Muscle of leg (tissue), 11 donors: ENCODE measurements around the gene STIM1. TPM values are rescaled to one million over a fixed set of nuclear protein-coding genes. Genes with fewer than 3 reads are reported as not detected.
A peak's percentile ranks its signal among the peaks of the same experiment; 100 is the strongest.

ENCODE experiments used
- DNase-seq: peaks from one replicate; pipeline ENCODE4 v3.0.0; 2013
- H3K27ac ChIP-seq: one replicate; pipeline ENCODE4 v1.5.1; 2013; ENCODE audit warnings: mild to moderate bottlenecking, low read length, control low read depth
- H3K27me3 ChIP-seq: one replicate; pipeline ENCODE4 v1.6.1; 2013; ENCODE audit warnings: low read length; ENCODE audit not compliant: control insufficient read depth, insufficient read depth
- H3K36me3 ChIP-seq: one replicate; pipeline ENCODE4 v1.6.1; 2013; ENCODE audit warnings: low read length; ENCODE audit not compliant: control insufficient read depth, insufficient read depth
- H3K4me1 ChIP-seq: one replicate; pipeline ENCODE4 v1.6.1; 2013; ENCODE audit warnings: low read length; ENCODE audit not compliant: control insufficient read depth, insufficient read depth
- H3K4me3 ChIP-seq: one replicate; pipeline ENCODE4 v1.5.1; 2013; ENCODE audit warnings: low read length, control low read depth
- H3K9me3 ChIP-seq: replicated peaks from 2 replicates; pipeline ENCODE4 v1.6.1; 2013; ENCODE audit warnings: low read depth, low read length; ENCODE audit not compliant: control insufficient read depth
- WGBS: methylation state at CpG from one replicate; pipeline ENCODE4 v1.1.5; 2013; ENCODE audit warnings: missing lambda C conversion rate; ENCODE audit not compliant: insufficient coverage; 5-methylcytosine and 5-hydroxymethylcytosine counted together
- polyA plus RNA-seq, 8 donors: library from polyadenylated mRNA; unstranded; fragments of 120-200 nt; gene quantifications; one replicate each; pipeline versions ENCODE4 v1.2.1 to v1.2.3, GENCODE V29; 2013; ENCODE audit warnings: inconsistent platforms in 1 of 8, low replicate concordance in 1 of 8; ENCODE audit not compliant: insufficient read length in 8 of 8, insufficient read depth in 1 of 8
- total RNA-seq: library from RNA; stranded (reverse); fragments of 120-200 nt; gene quantifications from one replicate; pipeline ENCODE4 v1.2.4, GENCODE V29; 2013

STIM1 gene
- total and polyA plus RNA-seq, 9 donors: 40.7 to 108 (median 76.4) TPM

DNA sequence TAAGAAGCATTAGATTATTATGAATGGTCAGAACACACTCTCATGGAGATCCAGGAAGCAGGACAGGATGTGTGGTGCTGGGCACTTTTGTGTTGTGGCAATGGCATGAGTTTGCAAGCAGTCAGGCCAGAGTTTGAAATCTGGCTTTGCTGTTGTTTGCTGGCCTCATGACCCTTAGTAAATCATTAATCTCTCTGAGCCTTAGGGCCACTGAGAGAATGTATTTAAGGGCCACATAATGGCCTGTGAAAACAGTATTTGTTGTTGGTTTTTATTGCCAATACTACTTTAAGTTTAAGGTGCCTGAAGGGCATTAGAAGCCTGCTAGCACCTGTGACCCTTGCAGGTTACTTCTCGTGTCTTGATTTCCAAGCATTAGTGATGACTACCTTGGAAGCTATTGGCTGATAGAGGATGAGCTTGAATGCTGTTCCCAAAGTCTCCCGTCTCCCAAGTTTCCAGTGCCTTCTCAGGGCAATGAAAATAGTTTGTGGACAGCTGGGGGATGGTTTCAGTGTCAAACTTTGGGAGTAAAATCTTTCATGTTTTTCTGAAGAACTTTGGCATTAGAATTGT lies 24.6 kb downstream of the STIM1 start:
- DNase-seq: no peak
- no CpG with 5 or more reads among the region's 2 CpGs for WGBS
- no peak overlapping the region for H3K27ac ChIP-seq
- H3K4me3 ChIP-seq: no peak overlapping the region
- H3K4me1 ChIP-seq: peaks cover 8% of the 10 kb centered on the region
- H3K27me3 ChIP-seq: no peaks in the 10 kb centered on the region
- no peaks in the 10 kb centered on the region for H3K9me3 ChIP-seq
- H3K36me3 ChIP-seq: no peaks in the 10 kb centered on the region

DNA sequence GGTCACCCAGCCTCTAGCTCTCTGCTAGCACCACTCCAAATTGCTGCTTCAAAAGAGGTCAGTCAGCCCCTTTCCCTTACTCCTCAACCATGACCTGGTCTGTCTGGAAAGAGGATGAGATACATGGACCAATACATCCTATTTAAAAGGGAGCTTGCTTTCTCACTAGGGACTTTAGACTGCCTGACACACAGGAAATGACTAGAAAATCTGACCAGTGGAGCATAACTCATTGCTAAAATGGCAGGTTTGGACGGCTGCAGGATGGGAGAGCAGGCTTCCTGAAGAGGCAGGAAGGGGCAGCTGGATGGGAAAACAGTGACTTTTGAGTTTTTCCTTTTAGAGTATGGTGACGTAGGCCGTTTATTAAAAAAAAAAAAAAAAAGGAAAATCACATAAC lies 25.3 kb downstream of the STIM1 start:
- Histone ChIP-seq H3K4me3 (no peak overlapping the region), H3K27ac (no peak overlapping the region), H3K4me1 (peaks cover 8% of the 10 kb centered on the region), H3K9me3 (no peaks in the 10 kb centered on the region), H3K36me3 (no peaks in the 10 kb centered on the region), H3K27me3 (no peaks in the 10 kb centered on the region)
- WGBS: 33% methylated on average over 1 of the region's 3 CpGs
- peak; percentile 27 for DNase-seq

DNA sequence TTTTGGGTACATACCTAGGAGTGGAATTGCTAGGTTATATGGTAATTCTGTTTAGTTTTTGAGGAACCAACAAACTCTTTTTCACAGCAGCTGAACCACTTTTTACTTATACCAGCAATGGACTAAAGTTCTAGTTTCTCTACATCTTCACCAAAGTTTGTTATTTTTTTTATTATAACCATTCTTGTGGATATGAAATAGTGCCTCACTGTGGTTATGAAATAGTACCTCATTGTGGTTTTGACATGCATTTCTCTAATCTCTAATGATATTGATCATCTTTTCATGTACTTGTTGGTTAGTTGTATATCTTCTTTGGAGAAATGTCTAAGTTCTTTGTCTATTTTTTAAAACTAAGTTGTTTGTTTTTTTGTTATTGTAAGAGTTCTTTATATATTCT lies 27.2 kb downstream of the STIM1 start:
- DNase-seq: no peak
- H3K4me1 ChIP-seq: peaks cover 13% of the 10 kb centered on the region
- H3K27ac ChIP-seq: no peak overlapping the region
- H3K9me3 ChIP-seq: no peaks in the 10 kb centered on the region
- no peaks in the 10 kb centered on the region for H3K27me3 ChIP-seq
- H3K36me3 ChIP-seq: no peaks in the 10 kb centered on the region
- H3K4me3 ChIP-seq: no peak overlapping the region

DNA sequence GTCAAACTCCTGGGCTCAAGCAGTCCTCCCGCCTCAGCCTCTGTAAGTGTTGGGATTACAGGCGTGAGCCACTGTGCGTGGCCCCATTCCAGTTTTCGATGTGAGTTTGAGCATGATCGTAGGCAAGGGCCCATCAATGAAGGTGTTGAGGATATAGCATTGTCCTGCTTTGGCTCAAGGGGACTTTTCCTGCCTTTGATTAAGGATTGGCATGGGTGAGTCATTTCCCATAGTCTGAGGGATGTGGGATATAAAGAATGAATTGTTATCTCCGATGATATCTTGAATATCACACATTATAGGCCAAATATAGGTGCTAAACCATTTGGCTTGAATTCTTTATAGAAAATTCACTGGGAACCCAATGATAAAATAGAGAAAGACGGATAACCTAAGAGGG lies 30.4 kb downstream of the STIM1 start:
- DNase-seq: no peak
- H3K4me3 ChIP-seq: no peak overlapping the region
- peaks cover 11% of the 10 kb centered on the region for H3K4me1 ChIP-seq
- 84% methylated on average over 3 of the region's 7 CpGs for WGBS
- H3K9me3 ChIP-seq: no peaks in the 10 kb centered on the region
- H3K36me3 ChIP-seq: no peaks in the 10 kb centered on the region
- H3K27me3 ChIP-seq: no peaks in the 10 kb centered on the region
- no peak overlapping the region for H3K27ac ChIP-seq

DNA sequence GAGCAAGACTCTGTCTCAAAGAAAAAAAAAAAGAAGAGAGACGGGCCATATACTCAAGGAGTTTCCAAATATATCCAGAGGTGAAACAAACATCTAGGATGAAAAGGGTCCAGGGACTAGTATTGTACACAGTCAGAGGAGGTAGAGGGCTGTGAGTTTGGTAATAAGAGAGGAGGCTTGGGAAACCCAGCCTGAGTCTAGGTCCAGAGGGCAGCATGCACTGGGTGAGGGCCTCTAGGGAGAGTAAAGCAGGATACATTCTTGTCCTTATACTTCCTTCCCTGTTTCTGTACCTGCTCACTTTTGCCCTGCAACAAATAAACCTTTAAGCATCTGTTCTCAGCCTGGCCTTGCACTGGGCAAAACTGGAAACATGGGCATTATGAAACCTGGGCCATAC lies 31.5 kb downstream of the STIM1 start:
- Histone ChIP-seq H3K4me3 (no peak overlapping the region), H3K9me3 (no peaks in the 10 kb centered on the region), H3K36me3 (no peaks in the 10 kb centered on the region), H3K27me3 (no peaks in the 10 kb centered on the region), H3K4me1 (peaks cover 10% of the 10 kb centered on the region), H3K27ac (peak overlapping the region; percentile 7)
- DNase-seq: no peak
- WGBS: no CpG with 5 or more reads among the region's 1 CpG

DNA sequence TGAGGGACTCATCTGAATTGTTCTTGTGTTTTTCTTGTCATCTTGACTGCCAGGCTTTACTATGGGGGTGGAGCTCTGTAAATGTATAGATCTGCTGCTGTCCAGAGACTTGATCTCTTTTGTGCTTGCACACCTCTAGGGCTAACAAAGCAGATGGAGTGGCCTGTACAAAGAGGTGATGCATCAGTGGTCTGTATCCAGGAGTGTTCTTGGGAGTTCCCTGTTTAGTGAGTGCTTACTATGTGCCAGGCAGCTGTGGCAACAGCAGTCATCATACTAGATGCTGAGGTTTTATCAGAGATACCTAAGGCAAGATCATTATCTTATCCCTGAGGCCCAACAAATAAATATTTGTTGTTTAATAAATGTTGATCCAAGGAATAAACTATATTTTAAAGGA lies 33.4 kb downstream of the STIM1 start:
- Histone ChIP-seq H3K27me3 (no peaks in the 10 kb centered on the region), H3K4me3 (no peak overlapping the region), H3K9me3 (no peaks in the 10 kb centered on the region), H3K36me3 (no peaks in the 10 kb centered on the region), H3K27ac (no peak overlapping the region), H3K4me1 (peaks cover 10% of the 10 kb centered on the region)
- DNase-seq: no peak

DNA sequence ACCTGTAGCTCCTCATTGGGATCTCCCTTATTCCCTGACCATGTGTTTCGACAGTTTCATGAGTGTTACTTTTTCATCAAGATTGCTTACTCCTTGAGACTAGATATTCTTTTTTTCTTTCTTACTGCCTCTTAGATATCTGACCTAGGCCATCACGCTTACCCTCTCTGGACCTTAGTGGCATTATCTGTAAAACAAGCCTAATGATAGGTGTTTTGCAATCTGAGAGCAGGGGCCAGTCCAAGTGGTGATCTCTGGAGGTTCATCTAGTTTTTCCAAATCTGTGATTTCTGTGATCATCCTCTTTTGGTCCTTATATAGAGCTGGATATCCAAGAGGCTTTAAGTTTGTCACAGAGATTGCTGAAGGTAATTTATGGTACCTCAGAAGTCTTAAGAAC lies 34.5 kb downstream of the STIM1 start:
- Histone ChIP-seq H3K36me3 (no peaks in the 10 kb centered on the region), H3K27me3 (no peaks in the 10 kb centered on the region), H3K27ac (no peak overlapping the region), H3K4me1 (peaks cover 15% of the 10 kb centered on the region), H3K9me3 (no peaks in the 10 kb centered on the region), H3K4me3 (no peak overlapping the region)
- no peak for DNase-seq
- no CpG with 5 or more reads among the region's 2 CpGs for WGBS

DNA sequence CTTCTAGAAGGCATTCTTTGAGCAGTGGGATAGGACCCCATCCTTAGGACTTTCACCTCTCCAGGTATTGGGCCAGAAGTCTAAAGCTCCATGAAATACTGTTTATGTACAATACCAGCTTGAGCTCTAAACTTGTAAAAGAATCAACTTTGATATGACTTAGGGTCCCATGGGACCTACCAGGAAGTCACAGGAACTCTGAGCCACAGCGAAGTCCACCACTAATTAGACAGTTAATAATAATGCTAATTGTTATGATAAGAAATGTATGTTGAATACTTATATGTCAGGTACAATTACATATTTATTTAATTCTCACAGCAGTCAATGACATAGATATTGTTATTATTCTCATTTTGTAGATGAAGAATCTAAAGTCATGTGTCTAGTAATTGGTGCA lies 35.3 kb downstream of the STIM1 start:
- H3K4me1 ChIP-seq: peaks cover 16% of the 10 kb centered on the region
- no CpG with 5 or more reads among the region's 1 CpG for WGBS
- no peaks in the 10 kb centered on the region for H3K9me3 ChIP-seq
- no peaks in the 10 kb centered on the region for H3K27me3 ChIP-seq
- no peaks in the 10 kb centered on the region for H3K36me3 ChIP-seq
- no peak overlapping the region for H3K4me3 ChIP-seq
- DNase-seq: no peak
- no peak overlapping the region for H3K27ac ChIP-seq

DNA sequence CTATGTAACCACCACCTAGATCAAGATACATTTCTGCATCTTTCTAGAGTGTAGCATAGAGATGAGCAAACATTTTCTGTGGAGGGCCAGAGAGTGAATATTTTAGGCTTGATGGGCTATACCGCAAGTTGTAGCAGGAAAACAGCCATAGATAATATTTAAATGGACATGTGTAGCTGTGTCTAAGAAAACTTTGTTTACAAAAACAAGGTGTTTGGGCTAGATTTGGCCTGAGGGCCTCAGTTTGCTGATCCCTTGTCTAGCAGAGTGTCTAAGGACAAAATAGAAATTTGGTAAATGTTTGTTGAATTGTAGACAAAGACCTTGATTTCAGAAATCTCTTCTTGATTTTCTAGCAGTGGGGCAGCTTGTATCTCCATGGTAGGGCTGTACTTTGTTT lies 36.3 kb downstream of the STIM1 start:
- Histone ChIP-seq H3K27ac (no peak overlapping the region), H3K9me3 (no peaks in the 10 kb centered on the region), H3K4me3 (no peak overlapping the region), H3K27me3 (no peaks in the 10 kb centered on the region), H3K36me3 (no peaks in the 10 kb centered on the region), H3K4me1 (peaks cover 16% of the 10 kb centered on the region)
- WGBS: 100% methylated on average over 1 of the region's 1 CpG
- DNase-seq: no peak

DNA sequence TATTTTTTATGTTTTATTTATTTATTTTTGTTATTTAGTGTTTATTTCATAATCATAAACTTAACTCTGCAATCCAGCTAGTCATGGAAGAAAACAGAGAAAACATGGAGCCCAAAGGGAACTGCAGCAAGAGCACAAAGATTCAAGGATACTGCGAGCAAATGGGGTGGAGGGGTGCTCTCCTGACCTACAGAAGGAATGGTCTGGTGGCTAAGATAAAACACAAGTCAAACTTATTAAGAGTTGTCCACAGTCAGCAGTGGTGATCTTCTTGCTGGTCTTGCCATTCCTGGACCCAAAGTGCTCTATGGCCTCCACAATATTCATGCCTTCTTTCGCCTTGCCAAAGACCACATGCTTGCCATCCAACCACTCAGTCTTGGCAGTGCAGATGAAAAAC lies 36.7 kb downstream of the STIM1 start:
- peaks cover 12% of the 10 kb centered on the region for H3K4me1 ChIP-seq
- no peak overlapping the region for H3K4me3 ChIP-seq
- H3K9me3 ChIP-seq: no peaks in the 10 kb centered on the region
- no peaks in the 10 kb centered on the region for H3K36me3 ChIP-seq
- no peak for DNase-seq
- H3K27ac ChIP-seq: no peak overlapping the region
- no CpG with 5 or more reads among the region's 2 CpGs for WGBS
- H3K27me3 ChIP-seq: no peaks in the 10 kb centered on the region

DNA sequence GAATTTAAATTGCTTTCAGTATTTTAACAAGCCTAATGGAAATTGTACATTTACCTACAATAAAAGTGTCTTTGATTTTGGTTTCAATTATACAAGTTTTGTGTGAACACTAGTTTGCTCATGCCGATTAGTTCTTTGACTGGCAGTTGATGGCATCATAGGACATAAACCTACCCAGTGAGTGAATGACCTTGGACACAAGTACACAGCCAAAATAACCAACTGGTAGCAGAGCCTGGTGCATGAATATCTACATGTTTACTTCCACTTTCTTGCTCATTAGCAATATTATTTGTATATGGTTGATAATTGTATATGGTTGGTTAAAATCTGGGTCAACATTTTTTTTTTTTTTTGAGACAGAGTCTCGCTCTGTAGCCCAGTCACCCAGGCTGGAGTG lies 37.8 kb downstream of the STIM1 start:
- WGBS: no CpG with 5 or more reads among the region's 2 CpGs
- H3K9me3 ChIP-seq: no peaks in the 10 kb centered on the region

More for the DNA sequence above, 37.8 kb downstream of the STIM1 start:
- no peak overlapping the region for H3K4me3 ChIP-seq
- no peaks in the 10 kb centered on the region for H3K27me3 ChIP-seq
- DNase-seq: no peak
- peaks cover 11% of the 10 kb centered on the region for H3K4me1 ChIP-seq
- H3K27ac ChIP-seq: no peak overlapping the region
- no peaks in the 10 kb centered on the region for H3K36me3 ChIP-seq
